B cell (primary cell): ENCODE results near the gene MAF. TPM values are rescaled to one million over a fixed set of nuclear protein-coding genes. Genes with fewer than 3 reads are reported as not detected.

Experiments used
- ATAC-seq: fragments of 200-7000 bp; cut with Tn5 transposase; one replicate; pipeline ENCODE4 v1.10.0; 2021; ENCODE audit warnings: low read depth, mild to moderate bottlenecking, moderate number of reproducible peaks, moderate library complexity
- CTCF ChIA-PET: fragments of 350-600 bp; sonication (Branson Sonifier 250); formaldehyde crosslinking; loops from one replicate; lab custom pipeline; 2021; ENCODE audit warnings: antibody characterized with exemption, inconsistent platforms; lab: Charles Lee
- POLR2A ChIA-PET: fragments of 350-600 bp; sonication (Branson Sonifier 250); formaldehyde crosslinking; loops from one replicate; lab custom pipeline; 2021; ENCODE audit warnings: antibody characterized with exemption; lab: Charles Lee
- DNase-seq: peaks from one replicate; pipeline ENCODE4 v3.0.0; 2013
- H2AFZ ChIP-seq: 2 replicates; pipeline ENCODE4 v1.6.1; 2012; ENCODE audit warnings: mild to moderate bottlenecking, low read depth, low read length; ENCODE audit not compliant: insufficient read depth, poor library complexity, severe bottlenecking
- H3K27ac ChIP-seq, 2 donors: 1 replicate in 1 of 2; 2 replicates in 1 of 2; pipeline ENCODE4 v1.5.1; 2012 to 2013; ENCODE audit warnings: low read length in 2 of 2, mild to moderate bottlenecking in 2 of 2, moderate library complexity in 1 of 2
- H3K27me3 ChIP-seq, 4 experiments: fragments of 200-600 bp in 1 of 4; sonication (generic) in 1 of 4; replicated peaks in 1 of 4; 1 replicate in 2 of 4; 2 replicates in 2 of 4; pipeline versions ENCODE4 v1.6.1 to v1.7.0; 2013 to 2016; ENCODE audit warnings: low read length in 3 of 4, mild to moderate bottlenecking in 2 of 4, mixed read lengths in 1 of 4, moderate library complexity in 1 of 4; ENCODE audit not compliant: insufficient read depth in 4 of 4, control insufficient read depth in 3 of 4; ENCODE audit errors: control extremely low read depth in 1 of 4
- H3K36me3 ChIP-seq, 2 experiments: replicated peaks in 1 of 2; 1 replicate in 1 of 2; 2 replicates in 1 of 2; pipeline versions ENCODE4 v1.6.1 to v1.7.1; 2013; ENCODE audit warnings: low read length in 1 of 2; ENCODE audit not compliant: insufficient read depth in 2 of 2, control insufficient read depth in 1 of 2; ENCODE audit errors: control extremely low read depth in 1 of 2, extremely low read depth in 1 of 2
- H3K4me1 ChIP-seq, 2 donors: fragments of 200-600 bp in 1 of 2; sonication (generic) in 1 of 2; 1 replicate in 1 of 2; 2 replicates in 1 of 2; pipeline versions ENCODE4 v1.5.1 to v1.6.1; 2013 to 2017; ENCODE audit warnings: low read length in 2 of 2; ENCODE audit not compliant: control insufficient read depth in 2 of 2, insufficient read depth in 2 of 2
- H3K4me2 ChIP-seq: replicated peaks from 2 replicates; pipeline ENCODE3; 2012; ENCODE audit warnings: mild to moderate bottlenecking, low read depth, low read length; ENCODE audit not compliant: poor library complexity, severe bottlenecking
- H3K4me3 ChIP-seq, 5 experiments: fragments of 200-600 bp in 1 of 5; sonication (generic) in 1 of 5; 1 replicate in 3 of 5; 2 replicates in 2 of 5; pipeline versions ENCODE4 v1.5.1 to v1.7.0; 2011 to 2016; ENCODE audit warnings: low read length in 4 of 5, mild to moderate bottlenecking in 4 of 5, low read depth in 2 of 5, control low read depth in 1 of 5, moderate library complexity in 1 of 5; ENCODE audit not compliant: insufficient read depth in 1 of 5; ENCODE audit errors: control extremely low read depth in 1 of 5, extremely low read depth in 1 of 5
- H3K79me2 ChIP-seq: fragments of 200-600 bp; sonication (generic); one replicate; pipeline ENCODE4 v1.6.0; 2016; ENCODE audit warnings: low read length; ENCODE audit not compliant: control insufficient read depth, insufficient read depth
- H3K9ac ChIP-seq: fragments of 200-600 bp; sonication (generic); 2 replicates; pipeline ENCODE4 v1.6.1; 2017; ENCODE audit warnings: mild to moderate bottlenecking, low read length, moderate library complexity
- H3K9me3 ChIP-seq, 3 donors: one replicate each; pipeline versions ENCODE4 v1.6.1 to v1.7.1; 2013; ENCODE audit warnings: low read length in 2 of 3; ENCODE audit not compliant: control insufficient read depth in 2 of 3, insufficient read depth in 1 of 3; ENCODE audit errors: control extremely low read depth in 1 of 3
- H4K20me1 ChIP-seq: 2 replicates; pipeline ENCODE4 v1.6.0; 2012; ENCODE audit warnings: mild to moderate bottlenecking, low read length; ENCODE audit not compliant: insufficient read depth, control insufficient read depth, poor library complexity, severe bottlenecking
- H3K27ac Mint-ChIP-seq: one replicate; pipeline ENCODE4 v1.8.0; 2021; ENCODE audit warnings: mixed read lengths
- H3K27me3 Mint-ChIP-seq: one replicate; pipeline ENCODE4 v1.8.0; 2021; ENCODE audit warnings: mixed read lengths
- H3K4me1 Mint-ChIP-seq: one replicate; pipeline ENCODE4 v1.8.0; 2021; ENCODE audit warnings: mixed read lengths
- H3K4me3 Mint-ChIP-seq: one replicate; pipeline ENCODE4 v1.8.0; 2021; ENCODE audit warnings: mixed read lengths
- H3K9me3 Mint-ChIP-seq: one replicate; pipeline ENCODE4 v1.8.0; 2022; ENCODE audit warnings: mixed read lengths; ENCODE audit not compliant: insufficient read depth
- CTCF ChIP-seq: fragments of 200-600 bp; IDR thresholded peaks from one replicate; pipeline ENCODE4 v1.8.0; 2022; ENCODE audit warnings: antibody characterized with exemption, mild to moderate bottlenecking
- EZH2 ChIP-seq: IDR thresholded peaks from 2 replicates; pipeline ENCODE4 v1.6.1; 2012; ENCODE audit warnings: borderline replicate concordance, low read depth, mild to moderate bottlenecking, moderate library complexity, low read length; ENCODE audit not compliant: insufficient read depth, poor library complexity, severe bottlenecking
- whole genome bisulfite sequencing: methylation state at CpG from one replicate; pipeline ENCODE4 v1.1.5; 2013; ENCODE audit warnings: missing lambda C conversion rate; ENCODE audit not compliant: insufficient coverage; 5-methylcytosine and 5-hydroxymethylcytosine counted together
- intact Hi-C: fragments of 100-400 bp; cut with micrococcal nuclease; formaldehyde crosslinking; loops from one replicate; pipeline ENCODE4 v1.10.0; 2022
- polyA plus RNA-seq: library from polyadenylated mRNA; depleted of rRNA; stranded (reverse); fragments of >200 nt; gene quantifications from 2 replicates; pipeline ENCODE4 v1.2.3, GENCODE V29; 2012
- total RNA-seq, 2 donors: library from RNA; stranded (reverse); fragments of 120-200 nt in 1 of 2; gene quantifications; 1 replicate in 1 of 2; 2 replicates in 1 of 2; pipeline versions ENCODE4 v1.2.3 to v1.2.4, GENCODE V29; 2013 to 2022

MAF gene
- total and polyA plus RNA-seq, 2 donors (not counting 1 experiment from before 2014, with no cell fraction given): 0.30 to 0.49 TPM

- Histone ChIP-seq H2AFZ (no peak overlapping the region), H3K4me2 (no peak overlapping the region), H3K9me3 (peaks cover 0 to 4% (median 0%) of the 10 kb centered on the region in 3 donors), H3K36me3 (no peaks in the 10 kb centered on the region), H3K9ac (no peak overlapping the region), H4K20me1 (no peaks in the 10 kb centered on the region), H3K4me1 (no peaks in the 10 kb centered on the region), H3K27me3 (peaks cover 0 to 8% (median 0%) of the 10 kb centered on the region in 4 experiments), H3K27ac (no peak overlapping the region), H3K4me3 (no peak overlapping the region), H3K79me2 (no peaks in the 10 kb centered on the region)
- ATAC-seq (no peak), DNase-seq (no peak)
- CTCF ChIA-PET: no interaction called here
- Mint-ChIP-seq H3K9me3 (peaks cover 6% of the 10 kb centered on the region), H3K27me3 (peaks cover 33% of the 10 kb centered on the region), H3K4me3 (no peak overlapping the region), H3K27ac (no peak overlapping the region), H3K4me1 (no peaks in the 10 kb centered on the region)
- TF ChIP-seq CTCF (no peak), EZH2 (no peak)
- POLR2A ChIA-PET: no interaction called here
- WGBS: 89% methylated on average over 1 of the region's 1 CpG
- intact Hi-C loops: no loop called here
These were observed 39.6 kb downstream of the MAF start for GRCh38 chr16:79560923-79561322.

- ChIA-PET POLR2A (no interaction called here), CTCF (no interaction called here)
- no peaks in the 10 kb centered on the region for H3K79me2 ChIP-seq
- no peak overlapping the region for H3K4me2 ChIP-seq
- peaks cover 30% of the 10 kb centered on the region for H3K27me3 Mint-ChIP-seq
- H3K9me3 Mint-ChIP-seq: peaks cover 6% of the 10 kb centered on the region
- no peak overlapping the region for H3K9ac ChIP-seq
- no peaks in the 10 kb centered on the region for H4K20me1 ChIP-seq
- no peak overlapping the region for H3K4me3 Mint-ChIP-seq
- H3K4me1 Mint-ChIP-seq: no peaks in the 10 kb centered on the region
- H3K36me3 ChIP-seq: no peaks in the 10 kb centered on the region
- WGBS: no CpG with 5 or more reads among the region's 2 CpGs
- ATAC-seq (no peak), DNase-seq (no peak)
- H3K27ac Mint-ChIP-seq: no peak overlapping the region
- H3K9me3 ChIP-seq: peaks cover 0 to 4% (median 0%) of the 10 kb centered on the region in 3 donors
- H3K27me3 ChIP-seq: peaks cover 0 to 8% (median 0%) of the 10 kb centered on the region in 4 experiments
- H3K27ac ChIP-seq: no peak overlapping the region
- no peak overlapping the region for H3K4me3 ChIP-seq
- intact Hi-C loops: no loop called here
- H3K4me1 ChIP-seq: no peaks in the 10 kb centered on the region
- no peak overlapping the region for H2AFZ ChIP-seq
- TF ChIP-seq EZH2: no peak
- TF ChIP-seq CTCF: no peak
These were observed 40.2 kb downstream of the MAF start for GRCh38 chr16:79560318-79560717.
